Neutrophil (primary cell): ENCODE data around the gene SLC25A46.

Experiments used
- H3K27ac ChIP-seq: fragments of 200-600 bp; sonication (generic); 2 replicates; pipeline ENCODE4 v1.5.1; 2016; ENCODE audit warnings: mild to moderate bottlenecking, moderate library complexity
- H3K27me3 ChIP-seq: fragments of 200-600 bp; sonication (generic); 2 replicates; pipeline ENCODE4 v1.6.0; 2016; ENCODE audit warnings: mild to moderate bottlenecking
- H3K36me3 ChIP-seq: fragments of 200-600 bp; sonication (generic); 2 replicates; pipeline ENCODE4 v1.5.1; 2017
- H3K4me1 ChIP-seq, 2 experiments: fragments of 200-600 bp in 1 of 2; sonication (generic) in 1 of 2; 1 replicate in 1 of 2; 2 replicates in 1 of 2; pipeline versions ENCODE4 v1.5.1 to v1.6.1; 2013 to 2016; ENCODE audit warnings: low read depth in 1 of 2, low read length in 1 of 2, mild to moderate bottlenecking in 1 of 2, moderate library complexity in 1 of 2; ENCODE audit not compliant: control insufficient read depth in 1 of 2, insufficient read depth in 1 of 2
- H3K4me3 ChIP-seq, 2 experiments: fragments of 200-600 bp in 1 of 2; sonication (generic) in 1 of 2; 1 replicate in 1 of 2; 2 replicates in 1 of 2; pipeline ENCODE4 v1.5.1; 2013 to 2016; ENCODE audit warnings: low read depth in 1 of 2, low read length in 1 of 2, mild to moderate bottlenecking in 1 of 2, moderate library complexity in 1 of 2
- H3K9me3 ChIP-seq: fragments of 200-600 bp; sonication (generic); 2 replicates; pipeline ENCODE4 v1.5.1; 2016
- CTCF ChIP-seq: fragments of 200-600 bp; sonication (generic); IDR thresholded peaks from 2 replicates; pipeline ENCODE4 v1.5.1; 2016; ENCODE audit warnings: antibody characterized with exemption

Gene SLC25A46

DNA sequence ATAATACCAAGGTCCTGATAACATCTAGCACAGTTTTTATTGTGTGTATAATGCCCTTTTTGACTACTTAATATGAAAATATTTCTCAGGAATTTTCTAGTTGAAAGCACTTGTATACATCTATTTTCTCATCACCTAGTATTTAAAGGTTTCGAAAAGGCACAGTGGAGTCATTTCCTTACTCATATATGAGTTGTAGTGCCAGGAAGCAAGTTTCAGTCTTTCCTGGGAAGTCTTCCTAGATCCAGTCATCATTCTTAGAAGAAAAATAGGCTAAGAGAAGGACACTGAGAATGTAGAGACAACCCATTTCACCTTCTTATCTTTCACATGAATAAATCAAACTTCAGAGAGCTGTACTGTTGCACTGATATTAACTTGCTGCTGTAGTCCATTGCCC is 70.2 kb downstream of the SLC25A46 start:
- TF ChIP-seq CTCF = no peak
- Histone ChIP-seq H3K4me3 (no peak overlapping the region), H3K9me3 (no peaks in the 10 kb centered on the region), H3K27ac (no peak overlapping the region), H3K36me3 (no peaks in the 10 kb centered on the region), H3K4me1 (no peaks in the 10 kb centered on the region), H3K27me3 (no peaks in the 10 kb centered on the region)
